SJCRH30 (cell line): ENCODE measurements around the gene ODF4. TPM values are rescaled to one million over a fixed set of nuclear protein-coding genes. Genes with fewer than 3 reads are reported as not detected.

Experiments
- DNase-seq, 2 experiments: peaks; one replicate each; pipeline ENCODE4 v3.0.0-alpha.2; 2015 to 2020
- H3K27ac ChIP-seq: fragments of 250-450 bp; sonication (Bioruptor Pico); 2 replicates; pipeline ENCODE4 v1.5.1; 2020; ENCODE audit warnings: mild to moderate bottlenecking, moderate library complexity
- H3K27me3 ChIP-seq: fragments of 250-450 bp; sonication (Bioruptor Pico); 2 replicates; pipeline ENCODE4 v1.5.1; 2020; ENCODE audit warnings: mild to moderate bottlenecking, moderate library complexity
- H3K36me3 ChIP-seq: fragments of 250-450 bp; sonication (Bioruptor Pico); 2 replicates; pipeline ENCODE4 v1.5.1; 2020; ENCODE audit warnings: mild to moderate bottlenecking, moderate library complexity
- H3K4me1 ChIP-seq: fragments of 250-450 bp; sonication (Bioruptor Pico); 2 replicates; pipeline ENCODE4 v1.5.1; 2020; ENCODE audit warnings: mild to moderate bottlenecking, moderate library complexity
- H3K4me3 ChIP-seq: fragments of 250-450 bp; sonication (Bioruptor Pico); 2 replicates; pipeline ENCODE4 v1.5.1; 2020; ENCODE audit warnings: mild to moderate bottlenecking, moderate library complexity
- H3K9me3 ChIP-seq: fragments of 250-450 bp; sonication (Bioruptor Pico); replicated peaks from 2 replicates; pipeline ENCODE4 v1.5.1; 2020; ENCODE audit warnings: mild to moderate bottlenecking, moderate library complexity
- total RNA-seq: library from RNA; depleted of rRNA; stranded (reverse); fragments of >200 nt; shearing (Covaris generic); gene quantifications from 2 replicates; pipeline ENCODE4 v1.2.3, GENCODE V29; 2014; rRNA removed

Gene ODF4, protein sequence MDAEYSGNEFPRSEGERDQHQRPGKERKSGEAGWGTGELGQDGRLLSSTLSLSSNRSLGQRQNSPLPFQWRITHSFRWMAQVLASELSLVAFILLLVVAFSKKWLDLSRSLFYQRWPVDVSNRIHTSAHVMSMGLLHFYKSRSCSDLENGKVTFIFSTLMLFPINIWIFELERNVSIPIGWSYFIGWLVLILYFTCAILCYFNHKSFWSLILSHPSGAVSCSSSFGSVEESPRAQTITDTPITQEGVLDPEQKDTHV
- total RNA-seq: not detected in 2 replicates

- no peak within 1 kb of the TSS for H3K4me3 ChIP-seq
- H3K4me1 ChIP-seq: peaks cover 11% of the 10 kb centered on the region
- no peaks in the 10 kb centered on the region for H3K36me3 ChIP-seq
- no peak for DNase-seq
- no peaks in the 10 kb centered on the region for H3K9me3 ChIP-seq
- no peak within 1 kb of the TSS for H3K27ac ChIP-seq
- H3K27me3 ChIP-seq: no peaks in the 10 kb centered on the region
Measured at GRCh38 chr17:8339540-8339939, at the start of gene ODF4. TSS of gene ODF4 (plus strand) at chr17:8339840. CDS start at chr17:8340052, 212 bp downstream.

GRCh38 chr17:8290043-8290442 lies 49.6 kb upstream of the ODF4 start:
- Histone ChIP-seq H3K4me3 (no peak overlapping the region), H3K27ac (no peak overlapping the region), H3K4me1 (no peaks in the 10 kb centered on the region), H3K9me3 (no peaks in the 10 kb centered on the region), H3K27me3 (no peaks in the 10 kb centered on the region), H3K36me3 (no peaks in the 10 kb centered on the region)
- DNase-seq: no peak

DNA sequence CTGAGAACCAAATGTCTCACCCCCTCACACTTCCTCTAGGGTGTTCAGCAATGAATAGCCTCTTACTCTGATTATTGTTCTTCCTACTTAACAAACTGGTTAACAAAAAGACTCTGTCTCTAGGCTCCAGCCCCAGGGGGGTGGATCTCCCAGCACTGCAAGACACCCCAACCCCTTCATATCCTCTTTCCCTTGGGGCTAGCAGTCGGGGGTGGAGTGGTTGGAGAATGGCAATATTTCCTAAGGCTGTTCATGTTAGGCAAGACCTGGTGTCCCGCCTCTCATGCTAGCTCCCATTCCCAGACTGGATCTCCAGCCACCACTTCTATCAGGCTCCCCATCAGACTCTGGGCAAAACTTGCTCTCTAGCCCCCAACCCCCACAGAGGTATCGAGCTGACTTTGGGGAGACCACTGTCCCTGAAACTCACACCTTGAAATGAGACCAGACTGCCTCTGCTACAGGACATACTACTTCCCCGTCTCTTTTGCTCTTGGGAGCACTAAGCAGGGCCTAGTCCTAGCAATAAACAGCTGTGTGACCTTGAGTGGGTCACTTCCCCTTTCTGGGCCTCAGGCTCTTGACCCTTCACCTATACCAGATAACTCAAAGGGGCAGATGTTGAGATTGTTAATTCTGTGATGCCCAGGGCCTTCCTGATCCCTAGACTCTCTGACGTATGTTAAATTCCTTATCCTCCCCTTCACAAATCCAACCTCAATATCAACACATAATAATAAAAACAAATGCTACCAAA lies 46.8 kb upstream of the ODF4 start:
- DNase-seq: no peak
- Histone ChIP-seq H3K9me3 (no peaks in the 10 kb centered on the region), H3K27me3 (no peaks in the 10 kb centered on the region), H3K4me1 (no peaks in the 10 kb centered on the region), H3K27ac (no peak overlapping the region), H3K4me3 (no peak overlapping the region), H3K36me3 (no peaks in the 10 kb centered on the region)

DNA sequence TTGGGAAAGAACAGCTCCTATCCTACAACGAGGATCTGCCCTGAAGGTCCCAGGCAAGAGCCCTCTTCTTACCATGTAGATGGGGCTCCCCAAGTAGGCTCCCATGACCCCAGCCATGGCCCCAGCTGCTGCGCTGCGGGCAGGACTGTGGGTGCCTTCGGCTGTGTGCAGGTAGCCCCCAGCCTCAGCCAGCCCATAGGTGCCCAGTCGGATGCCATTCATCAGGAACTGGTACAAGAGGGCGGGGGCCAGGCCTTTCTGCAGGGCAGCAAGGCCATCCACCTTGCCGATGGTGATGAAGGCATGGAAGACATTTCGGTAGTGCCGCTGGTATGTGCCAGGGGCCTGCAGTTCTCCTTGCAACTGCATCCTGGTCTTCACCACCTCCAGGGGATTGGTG lies 45.3 kb upstream of the ODF4 start:
- Histone ChIP-seq H3K27ac (no peak overlapping the region), H3K9me3 (no peaks in the 10 kb centered on the region)

GRCh38 chr17:8294814-8295316 lies 44.8 kb upstream of the ODF4 start:
- H3K27me3 ChIP-seq: no peaks in the 10 kb centered on the region
- H3K27ac ChIP-seq: peak overlapping the region; percentile 69; the same call in 1 of the 2 replicates
- peak overlapping the region; percentile 66 for H3K4me3 ChIP-seq
- H3K36me3 ChIP-seq: no peaks in the 10 kb centered on the region
- H3K9me3 ChIP-seq: no peaks in the 10 kb centered on the region
- DNase-seq: no peak
- H3K4me1 ChIP-seq: no peaks in the 10 kb centered on the region

More for the DNA sequence above, 45.3 kb upstream of the ODF4 start:
- DNase-seq: no peak
- H3K36me3 ChIP-seq: no peaks in the 10 kb centered on the region
- no peaks in the 10 kb centered on the region for H3K27me3 ChIP-seq
- H3K4me1 ChIP-seq: no peaks in the 10 kb centered on the region
- no peak overlapping the region for H3K4me3 ChIP-seq

DNA sequence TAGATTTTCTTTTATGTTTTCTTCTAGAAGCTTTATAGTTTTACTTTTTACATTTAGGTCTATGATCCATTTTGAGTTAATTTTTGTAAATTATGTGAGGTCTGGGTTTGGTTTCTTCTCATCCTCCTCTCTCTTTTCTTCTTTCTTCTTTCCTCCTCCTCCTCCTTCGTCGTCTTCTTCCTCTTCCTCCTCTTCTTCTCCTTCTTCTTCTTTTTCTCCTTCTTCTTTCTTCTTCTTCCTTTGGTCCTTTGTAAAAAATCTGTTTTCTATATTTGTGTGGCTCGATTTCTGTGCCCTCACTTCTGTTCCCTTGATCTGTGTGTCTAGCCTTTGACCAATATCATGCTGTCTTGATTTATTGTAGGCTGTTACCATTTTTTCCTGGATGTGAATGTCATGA lies 39.4 kb upstream of the ODF4 start:
- Histone ChIP-seq H3K27ac (no peak overlapping the region), H3K4me3 (no peak overlapping the region), H3K4me1 (peaks cover 2% of the 10 kb centered on the region; the same call in 1 of the 2 replicates), H3K9me3 (no peaks in the 10 kb centered on the region), H3K27me3 (no peaks in the 10 kb centered on the region), H3K36me3 (no peaks in the 10 kb centered on the region)
- no peak for DNase-seq

- H3K27me3 ChIP-seq: no peaks in the 10 kb centered on the region
- H3K9me3 ChIP-seq: no peaks in the 10 kb centered on the region
- DNase-seq: peak; percentile 37 to 71
Measured at GRCh38 chr17:8300627-8301242, 38.9 kb upstream of the ODF4 start.

DNA sequence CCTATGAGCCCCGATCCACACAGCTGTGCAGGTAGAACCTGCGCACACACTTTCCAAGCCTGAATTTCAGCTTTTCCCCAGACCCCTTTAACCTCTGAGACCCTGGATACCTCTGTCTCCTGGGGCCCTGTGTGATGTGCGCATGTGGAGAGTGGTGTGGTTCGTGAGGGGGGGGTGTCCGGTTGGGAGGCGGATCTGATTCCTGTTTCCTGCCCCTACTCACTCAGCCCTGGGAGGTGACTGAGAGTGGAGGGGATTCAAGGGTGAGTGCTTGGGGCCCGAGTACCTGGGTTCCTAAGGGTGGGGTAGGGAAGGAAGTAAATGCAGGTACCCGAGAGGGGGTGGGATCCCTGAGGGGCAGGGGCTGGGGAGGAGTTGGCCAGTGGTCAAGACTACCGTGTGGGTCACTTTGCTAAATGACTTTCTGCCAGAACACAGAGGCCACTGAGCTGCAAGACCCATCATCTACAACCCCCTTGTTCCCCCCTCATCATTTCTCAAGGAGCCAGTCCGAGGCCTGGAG lies 29.0 kb upstream of the ODF4 start:
- Histone ChIP-seq H3K4me3 (peak overlapping the region; percentile 30; the same call in 1 of the 2 replicates), H3K36me3 (no peaks in the 10 kb centered on the region), H3K9me3 (no peaks in the 10 kb centered on the region), H3K4me1 (0 out of 2 replicates have a peak, but pooled peaks cover 2% of the 10 kb centered on the region), H3K27me3 (no peaks in the 10 kb centered on the region), H3K27ac (no peak overlapping the region)
- DNase-seq: no peak

More at GRCh38 chr17:8300627-8301242, 38.9 kb upstream of the ODF4 start:
- no peak overlapping the region for H3K27ac ChIP-seq
- peaks cover 2% of the 10 kb centered on the region; the same call in 1 of the 2 replicates for H3K4me1 ChIP-seq
- H3K4me3 ChIP-seq: no peak overlapping the region
- H3K36me3 ChIP-seq: no peaks in the 10 kb centered on the region

GRCh38 chr17:8311131-8311790 lies 28.4 kb upstream of the ODF4 start:
- 0 out of 2 replicates have a peak, but pooled peaks cover 2% of the 10 kb centered on the region for H3K4me1 ChIP-seq
- no peaks in the 10 kb centered on the region for H3K9me3 ChIP-seq
- H3K27me3 ChIP-seq: no peaks in the 10 kb centered on the region
- no peak overlapping the region for H3K4me3 ChIP-seq
- H3K27ac ChIP-seq: no peak overlapping the region
- H3K36me3 ChIP-seq: no peaks in the 10 kb centered on the region
- DNase-seq: no peak

GRCh38 chr17:8312251-8312650 lies 27.4 kb upstream of the ODF4 start:
- DNase-seq: no peak
- Histone ChIP-seq H3K9me3 (no peaks in the 10 kb centered on the region), H3K4me3 (no peak overlapping the region), H3K36me3 (no peaks in the 10 kb centered on the region), H3K4me1 (0 out of 2 replicates have a peak, but pooled peaks cover 2% of the 10 kb centered on the region), H3K27me3 (no peaks in the 10 kb centered on the region), H3K27ac (no peak overlapping the region)

DNA sequence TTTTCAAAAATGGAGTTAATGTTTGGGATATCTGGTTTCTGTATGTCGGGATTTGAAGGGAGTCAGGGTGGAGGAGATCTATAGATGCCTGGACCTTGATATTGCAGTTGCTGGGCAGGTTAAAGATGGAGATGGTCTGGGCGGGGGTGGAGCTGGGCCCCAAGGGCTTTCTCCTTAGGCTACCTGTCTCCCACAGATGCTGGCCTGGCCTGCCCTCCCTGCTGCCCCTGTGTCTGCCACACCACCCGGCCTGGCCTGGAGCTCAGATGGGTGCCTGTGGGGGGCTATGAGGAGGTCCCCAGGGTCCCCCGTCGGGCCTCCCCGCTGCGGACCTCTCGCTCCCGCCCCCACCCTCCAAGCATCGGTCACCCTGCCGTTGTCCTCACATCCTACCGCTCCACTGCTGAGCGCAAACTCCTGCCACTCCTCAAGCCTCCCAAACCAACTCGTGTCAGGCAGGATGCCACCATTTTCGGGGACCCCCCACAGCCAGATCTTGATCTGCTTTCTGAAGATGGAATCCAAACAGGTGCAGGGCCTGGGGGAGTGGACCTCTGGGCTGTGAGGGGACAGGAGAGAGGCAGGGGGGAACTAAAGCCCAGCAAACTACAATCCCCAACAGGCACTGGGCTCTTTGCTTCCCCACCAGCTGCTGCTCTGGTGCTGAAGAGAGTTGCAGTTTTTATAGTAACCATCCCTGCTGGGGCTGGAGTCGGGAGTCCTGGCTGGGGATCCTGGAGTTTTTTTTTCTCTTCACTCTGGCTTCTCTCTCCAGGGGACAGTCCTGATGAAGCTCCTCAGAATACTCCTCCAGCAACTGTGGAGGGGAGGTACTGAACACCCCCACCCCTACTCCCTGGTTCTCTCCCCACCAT lies 26.7 kb upstream of the ODF4 start:
- no peak overlapping the region for H3K4me3 ChIP-seq
- no peaks in the 10 kb centered on the region for H3K9me3 ChIP-seq
- DNase-seq: peak; percentile 29 to 46
- 0 out of 2 replicates have a peak, but pooled peaks cover 2% of the 10 kb centered on the region for H3K4me1 ChIP-seq
- no peaks in the 10 kb centered on the region for H3K36me3 ChIP-seq
- no peak overlapping the region for H3K27ac ChIP-seq
- no peaks in the 10 kb centered on the region for H3K27me3 ChIP-seq

GRCh38 chr17:8314797-8315763 lies 24.6 kb upstream of the ODF4 start:
- Histone ChIP-seq H3K4me3 (no peak overlapping the region), H3K27ac (no peak overlapping the region), H3K4me1 (0 out of 2 replicates have a peak, but pooled peaks cover 2% of the 10 kb centered on the region), H3K9me3 (no peaks in the 10 kb centered on the region), H3K27me3 (no peaks in the 10 kb centered on the region), H3K36me3 (no peaks in the 10 kb centered on the region)
- DNase-seq: no peak
